ENCODE data around the gene RDH11.

Gene RDH11

DNA sequence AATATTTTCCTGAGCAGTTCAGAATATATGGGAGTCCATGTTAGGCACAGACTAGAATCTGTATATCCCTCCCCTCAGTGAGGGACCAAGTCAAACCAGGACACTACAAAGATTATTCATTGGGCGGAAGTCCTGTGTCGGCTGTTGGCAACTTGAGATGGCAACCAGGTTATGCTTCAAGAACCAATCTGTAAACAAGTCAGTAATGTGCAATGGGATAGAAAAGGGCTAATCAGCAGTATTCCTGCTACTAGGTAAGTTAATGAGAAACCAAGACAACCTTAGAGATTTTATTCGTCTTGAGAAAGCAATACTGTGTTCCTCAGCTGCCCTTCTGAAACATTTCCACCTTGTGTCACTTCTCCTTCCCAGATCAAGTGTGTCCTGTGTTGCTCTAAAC, 49.4 kb downstream of the RDH11 start:
- no peak overlapping the region for H2BK5ac ChIP-seq (ENCODE audit: low read depth, low read length, poor library complexity)
- H4K91ac ChIP-seq (ENCODE audit: low read depth, low read length), result no peak overlapping the region
- H3K79me1 ChIP-seq (ENCODE audit: low read length), result no peaks in the 10 kb centered on the region
- H3K79me2 ChIP-seq (ENCODE audit: control insufficient read depth, insufficient read depth, low read length, poor library complexity), result no peaks in the 10 kb centered on the region
- no peaks in the 10 kb centered on the region for H3K27me3 ChIP-seq (ENCODE audit: insufficient read depth, low read length)
- H3K18ac ChIP-seq (ENCODE audit: low read length), result no peak overlapping the region
- WGBS (ENCODE audit: extremely low coverage, insufficient coverage, insufficient read length), result no CpG with 5 or more reads among the region's 3 CpGs
- no peaks in the 10 kb centered on the region for H3K9me3 ChIP-seq (ENCODE audit: insufficient read depth, low read depth, low read length)
- H3K4me2 ChIP-seq (ENCODE audit: low read length), result no peak overlapping the region
- peaks cover 4 to 34% of the 10 kb centered on the region in 2 experiments for H3K36me3 ChIP-seq (ENCODE audit: control insufficient read depth in 1 of 2, insufficient read depth in 2 of 2, low read length in 2 of 2)
- no peak overlapping the region for H2AFZ ChIP-seq (ENCODE audit: insufficient read depth, low read length, poor library complexity)
- H2BK120ac ChIP-seq (ENCODE audit: insufficient read depth, low read length, poor library complexity), result no peak overlapping the region
- no peak overlapping the region for H3K14ac ChIP-seq (ENCODE audit: low read length)
- no peak overlapping the region for H3K9ac ChIP-seq (ENCODE audit: low read length)
- H2AK5ac ChIP-seq (ENCODE audit: low read length), result no peak overlapping the region
- H3K4ac ChIP-seq (ENCODE audit: low read depth, low read length), result no peak overlapping the region
- no peak overlapping the region for H3K4me3 ChIP-seq (ENCODE audit: low read depth, low read length)
- no peak overlapping the region for H3K27ac ChIP-seq (ENCODE audit: low read depth, low read length)
- no peak overlapping the region for H2BK12ac ChIP-seq (ENCODE audit: low read length)
- H4K12ac ChIP-seq (ENCODE audit: low read depth, low read length), result no peak overlapping the region
- DNase-seq, result no peak
- H3K23ac ChIP-seq (ENCODE audit: low read length), result no peak overlapping the region
- no peak overlapping the region for H4K8ac ChIP-seq (ENCODE audit: low read depth, low read length)
- H3K4me1 ChIP-seq (ENCODE audit: control insufficient read depth in 1 of 2, insufficient read depth in 2 of 2, low read length in 2 of 2), result no peaks in the 10 kb centered on the region

GRCh38 chr14:67645414-67645813, 50.1 kb downstream of the RDH11 start:
- no peak overlapping the region for H3K9ac ChIP-seq (ENCODE audit: low read length)
- H3K4ac ChIP-seq (ENCODE audit: low read depth, low read length), result no peak overlapping the region
- H3K4me3 ChIP-seq (ENCODE audit: low read depth, low read length), result no peak overlapping the region
- no peaks in the 10 kb centered on the region for H3K79me2 ChIP-seq (ENCODE audit: control insufficient read depth, insufficient read depth, low read length, poor library complexity)
- no peak overlapping the region for H2BK12ac ChIP-seq (ENCODE audit: low read length)
- H3K4me2 ChIP-seq (ENCODE audit: low read length), result no peak overlapping the region
- no peak overlapping the region for H3K14ac ChIP-seq (ENCODE audit: low read length)
- H3K4me1 ChIP-seq (ENCODE audit: control insufficient read depth in 1 of 2, insufficient read depth in 2 of 2, low read length in 2 of 2), result no peaks in the 10 kb centered on the region
- no CpG with 5 or more reads among the region's 5 CpGs for WGBS (ENCODE audit: extremely low coverage, insufficient coverage, insufficient read length)
- no peaks in the 10 kb centered on the region for H3K27me3 ChIP-seq (ENCODE audit: insufficient read depth, low read length)
- no peak overlapping the region for H3K18ac ChIP-seq (ENCODE audit: low read length)
- H4K12ac ChIP-seq (ENCODE audit: low read depth, low read length), result no peak overlapping the region
- no peaks in the 10 kb centered on the region for H3K9me3 ChIP-seq (ENCODE audit: insufficient read depth, low read depth, low read length)
- H4K91ac ChIP-seq (ENCODE audit: low read depth, low read length), result no peak overlapping the region
- H3K36me3 ChIP-seq (ENCODE audit: control insufficient read depth in 1 of 2, insufficient read depth in 2 of 2, low read length in 2 of 2), result peaks cover 4 to 28% of the 10 kb centered on the region in 2 experiments
- H2AFZ ChIP-seq (ENCODE audit: insufficient read depth, low read length, poor library complexity), result no peak overlapping the region
- no peak overlapping the region for H2BK5ac ChIP-seq (ENCODE audit: low read depth, low read length, poor library complexity)
- H3K79me1 ChIP-seq (ENCODE audit: low read length), result no peaks in the 10 kb centered on the region
- H4K8ac ChIP-seq (ENCODE audit: low read depth, low read length), result no peak overlapping the region
- no peak overlapping the region for H3K23ac ChIP-seq (ENCODE audit: low read length)
- DNase-seq, result no peak
- H2AK5ac ChIP-seq (ENCODE audit: low read length), result no peak overlapping the region
- H2BK120ac ChIP-seq (ENCODE audit: insufficient read depth, low read length, poor library complexity), result no peak overlapping the region
- H3K27ac ChIP-seq (ENCODE audit: low read depth, low read length), result no peak overlapping the region

GRCh38 chr14:67644428-67644827, 51.1 kb downstream of the RDH11 start:
- H3K4ac ChIP-seq (ENCODE audit: low read depth, low read length), result no peak overlapping the region
- no peak overlapping the region for H2AFZ ChIP-seq (ENCODE audit: insufficient read depth, low read length, poor library complexity)
- H3K79me2 ChIP-seq (ENCODE audit: control insufficient read depth, insufficient read depth, low read length, poor library complexity), result no peaks in the 10 kb centered on the region
- no peak overlapping the region for H3K14ac ChIP-seq (ENCODE audit: low read length)
- no peak overlapping the region for H3K4me3 ChIP-seq (ENCODE audit: low read depth, low read length)
- no peak overlapping the region for H3K4me2 ChIP-seq (ENCODE audit: low read length)
- no peak overlapping the region for H4K12ac ChIP-seq (ENCODE audit: low read depth, low read length)
- H3K9ac ChIP-seq (ENCODE audit: low read length), result no peak overlapping the region
- H3K18ac ChIP-seq (ENCODE audit: low read length), result no peak overlapping the region
- no peaks in the 10 kb centered on the region for H3K4me1 ChIP-seq (ENCODE audit: control insufficient read depth in 1 of 2, insufficient read depth in 2 of 2, low read length in 2 of 2)
- no peak overlapping the region for H3K23ac ChIP-seq (ENCODE audit: low read length)
- no peak overlapping the region for H3K27ac ChIP-seq (ENCODE audit: low read depth, low read length)
- H3K27me3 ChIP-seq (ENCODE audit: insufficient read depth, low read length), result no peaks in the 10 kb centered on the region
- WGBS (ENCODE audit: extremely low coverage, insufficient coverage, insufficient read length), result no CpG with 5 or more reads among the region's 2 CpGs
- peaks cover 4 to 22% of the 10 kb centered on the region in 2 experiments for H3K36me3 ChIP-seq (ENCODE audit: control insufficient read depth in 1 of 2, insufficient read depth in 2 of 2, low read length in 2 of 2)
- H2AK5ac ChIP-seq (ENCODE audit: low read length), result no peak overlapping the region
- peak in 1 of 2 donors; percentile 9 for DNase-seq
- no peaks in the 10 kb centered on the region for H3K9me3 ChIP-seq (ENCODE audit: insufficient read depth, low read depth, low read length)
- H3K79me1 ChIP-seq (ENCODE audit: low read length), result no peaks in the 10 kb centered on the region
- no peak overlapping the region for H4K91ac ChIP-seq (ENCODE audit: low read depth, low read length)
- no peak overlapping the region for H4K8ac ChIP-seq (ENCODE audit: low read depth, low read length)
- H2BK5ac ChIP-seq (ENCODE audit: low read depth, low read length, poor library complexity), result no peak overlapping the region
- no peak overlapping the region for H2BK120ac ChIP-seq (ENCODE audit: insufficient read depth, low read length, poor library complexity)
- no peak overlapping the region for H2BK12ac ChIP-seq (ENCODE audit: low read length)

GRCh38 chr14:67643713-67644112, 51.9 kb downstream of the RDH11 start:
- no peak overlapping the region for H3K14ac ChIP-seq (ENCODE audit: low read length)
- no peaks in the 10 kb centered on the region for H3K79me1 ChIP-seq (ENCODE audit: low read length)
- H3K4me1 ChIP-seq (ENCODE audit: control insufficient read depth in 1 of 2, insufficient read depth in 2 of 2, low read length in 2 of 2), result no peaks in the 10 kb centered on the region
- no peak overlapping the region for H2AFZ ChIP-seq (ENCODE audit: insufficient read depth, low read length, poor library complexity)
- H3K4me3 ChIP-seq (ENCODE audit: low read depth, low read length), result no peak overlapping the region
- H2BK12ac ChIP-seq (ENCODE audit: low read length), result no peak overlapping the region
- no peak overlapping the region for H3K27ac ChIP-seq (ENCODE audit: low read depth, low read length)
- H4K12ac ChIP-seq (ENCODE audit: low read depth, low read length), result no peak overlapping the region
- no peaks in the 10 kb centered on the region for H3K27me3 ChIP-seq (ENCODE audit: insufficient read depth, low read length)
- no peak overlapping the region for H3K9ac ChIP-seq (ENCODE audit: low read length)
- no CpG with 5 or more reads among the region's 1 CpG for WGBS (ENCODE audit: extremely low coverage, insufficient coverage, insufficient read length)
- H2BK120ac ChIP-seq (ENCODE audit: insufficient read depth, low read length, poor library complexity), result no peak overlapping the region
- H3K4ac ChIP-seq (ENCODE audit: low read depth, low read length), result no peak overlapping the region
- peaks cover 4 to 14% of the 10 kb centered on the region in 2 experiments for H3K36me3 ChIP-seq (ENCODE audit: control insufficient read depth in 1 of 2, insufficient read depth in 2 of 2, low read length in 2 of 2)
- H3K23ac ChIP-seq (ENCODE audit: low read length), result no peak overlapping the region
- no peak overlapping the region for H2BK5ac ChIP-seq (ENCODE audit: low read depth, low read length, poor library complexity)
- no peak overlapping the region for H3K4me2 ChIP-seq (ENCODE audit: low read length)
- H3K9me3 ChIP-seq (ENCODE audit: insufficient read depth, low read depth, low read length), result no peaks in the 10 kb centered on the region
- H2AK5ac ChIP-seq (ENCODE audit: low read length), result no peak overlapping the region
- no peak for DNase-seq
- no peaks in the 10 kb centered on the region for H3K79me2 ChIP-seq (ENCODE audit: control insufficient read depth, insufficient read depth, low read length, poor library complexity)
- no peak overlapping the region for H3K18ac ChIP-seq (ENCODE audit: low read length)
- H4K8ac ChIP-seq (ENCODE audit: low read depth, low read length), result no peak overlapping the region
- H4K91ac ChIP-seq (ENCODE audit: low read depth, low read length), result no peak overlapping the region

Measured in trophoblast cell (in vitro differentiated cells and primary cell).